WI38 (cell line): ENCODE measurements around the gene ANKS1B.
"Not testable (repeated sequence)": the region's sequence is repeated elsewhere in the genome, so short reads cannot be mapped to it uniquely, and the experiment has no call there.

Experiments
- H3K4me3 ChIP-seq: 2 replicates; pipeline ENCODE4 v1.5.1; 2011; ENCODE audit warnings: low read depth, mild to moderate bottlenecking, control low read depth, low read length
- CTCF ChIP-seq: IDR thresholded peaks from 2 replicates; pipeline ENCODE4 v1.5.1; 2012; ENCODE audit warnings: low read depth, mild to moderate bottlenecking, control low read depth, low read length

The ANKS1B gene

GRCh38 chr12:99343960-99344359 is 640.8 kb downstream of the ANKS1B start:
- no peak for TF ChIP-seq CTCF
- H3K4me3 ChIP-seq = no peak overlapping the region

DNA sequence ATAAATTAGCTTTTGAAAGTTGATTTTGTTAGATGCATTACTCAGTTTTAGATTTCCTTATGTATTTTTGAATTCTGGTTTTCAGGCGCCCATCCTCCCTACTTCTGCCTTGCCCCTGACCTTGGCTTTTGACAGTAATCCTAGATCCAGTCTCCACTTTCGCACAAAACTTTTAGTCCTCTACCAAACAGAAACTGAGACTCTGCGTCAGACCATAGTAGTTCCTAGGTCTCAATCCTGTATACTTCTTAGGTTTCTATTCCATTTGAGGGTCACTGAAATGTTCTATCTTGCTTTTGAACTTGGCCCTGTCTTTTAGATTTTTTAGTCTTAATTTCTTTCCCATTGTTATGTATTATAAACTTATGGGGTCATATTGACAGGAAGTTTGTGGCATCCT is 645.1 kb downstream of the ANKS1B start:
- no peak for TF ChIP-seq CTCF
- no peak overlapping the region for H3K4me3 ChIP-seq

DNA sequence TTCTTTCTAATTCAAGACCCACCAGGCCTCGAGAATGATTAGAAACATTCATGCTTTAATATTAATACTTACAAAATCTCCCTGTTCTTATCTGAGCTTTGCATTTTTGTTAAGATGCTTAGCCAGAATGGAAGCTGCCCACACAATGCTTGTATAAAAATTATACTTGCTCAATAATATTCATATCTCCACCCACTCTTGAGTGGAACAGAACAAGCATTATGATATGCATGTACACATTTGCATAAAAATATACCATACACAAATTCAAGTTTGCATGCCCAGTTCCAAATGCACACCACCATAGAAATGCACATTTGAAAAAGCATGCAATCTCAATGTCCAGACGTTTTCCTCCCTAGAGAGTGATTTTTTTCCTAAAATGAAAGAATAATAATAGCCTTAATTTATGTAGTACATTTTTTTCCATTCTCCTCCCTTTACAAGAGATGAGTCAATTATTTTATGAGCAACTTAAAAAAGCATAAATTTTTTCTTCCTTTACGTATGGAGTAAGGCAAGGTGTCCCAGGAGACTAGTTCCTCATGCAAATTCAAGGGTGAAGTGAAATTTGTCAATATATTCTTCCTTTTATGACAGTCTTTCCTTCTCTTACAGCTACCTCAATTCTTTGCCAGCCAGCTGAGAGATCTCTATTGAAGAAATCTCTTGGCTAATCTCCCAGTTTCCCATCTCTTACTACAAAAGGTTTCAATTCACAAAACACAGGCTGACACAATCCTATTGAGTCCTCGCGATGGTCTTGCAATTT is 650.3 kb downstream of the ANKS1B start:
- no peak for TF ChIP-seq CTCF
- no peak overlapping the region for H3K4me3 ChIP-seq

DNA sequence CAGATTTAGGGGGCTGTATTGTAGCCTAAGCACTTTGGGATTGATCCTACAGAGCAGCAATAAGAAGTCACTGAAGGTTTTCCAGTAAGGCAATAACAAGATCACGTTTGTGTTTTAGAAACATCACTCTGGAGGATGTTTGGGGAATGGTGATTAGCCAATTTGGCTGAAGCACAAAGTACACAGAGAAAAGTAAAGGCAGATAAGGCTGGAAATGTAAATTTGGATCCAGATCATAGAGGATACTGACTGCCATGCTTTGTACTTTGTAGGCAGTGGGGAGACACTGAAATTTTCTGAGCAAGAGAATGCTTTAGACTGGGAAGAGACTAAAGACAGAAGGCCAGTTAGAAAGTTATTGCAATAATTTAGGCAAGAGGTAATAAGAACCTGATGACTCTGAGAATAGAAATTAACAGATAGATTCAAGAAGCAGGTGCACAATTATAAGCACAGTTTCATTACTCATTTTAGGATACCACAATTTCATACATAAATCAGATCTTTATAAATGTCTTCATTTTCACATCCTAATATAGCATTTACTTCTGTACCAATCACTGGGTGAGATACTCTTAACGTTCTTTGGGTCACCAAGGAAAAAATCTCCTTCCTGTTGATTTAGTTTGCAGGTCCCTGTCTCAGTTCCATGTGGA is 651.7 kb downstream of the ANKS1B start:
- no peak for TF ChIP-seq CTCF
- H3K4me3 ChIP-seq = no peak overlapping the region

DNA sequence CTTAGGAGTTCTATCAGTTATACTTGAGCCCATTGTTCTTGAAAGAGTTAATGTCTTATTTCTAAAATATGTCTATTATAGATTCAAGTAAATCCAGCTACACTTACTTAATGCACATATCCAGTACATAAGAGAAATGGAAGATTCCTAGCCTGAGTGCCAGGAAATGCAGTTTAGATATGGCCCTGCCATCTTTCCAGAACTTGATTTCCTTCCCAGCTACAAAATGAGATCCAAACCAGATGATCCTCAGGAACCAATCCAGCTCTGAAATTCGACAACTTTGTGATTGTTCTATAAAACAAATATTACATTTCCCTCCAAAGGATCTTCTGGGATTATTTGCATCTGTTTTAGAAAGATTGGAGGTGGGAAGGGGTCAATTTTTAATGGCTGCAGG is 654.5 kb downstream of the ANKS1B start:
- H3K4me3 ChIP-seq = no peak overlapping the region
- TF ChIP-seq CTCF = no peak

DNA sequence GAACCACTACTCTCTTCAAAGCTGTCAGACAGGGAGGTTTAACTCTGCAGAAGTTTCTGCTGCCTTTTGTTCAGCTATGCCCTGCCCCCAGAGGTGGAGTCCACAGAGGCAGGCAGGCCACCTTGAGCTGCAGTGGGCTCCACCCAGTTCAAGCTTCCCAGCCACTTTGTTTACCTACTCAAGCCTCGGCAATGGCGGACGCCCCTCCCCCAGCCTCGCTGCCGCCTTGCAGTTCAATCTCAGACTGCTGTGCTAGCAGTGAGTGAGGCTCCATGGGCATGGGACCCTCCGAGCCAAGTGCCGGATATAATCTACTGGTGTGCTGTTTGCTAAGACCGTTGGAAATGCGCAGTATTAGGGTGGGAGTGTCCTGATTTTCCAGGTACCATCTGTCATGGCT is 663.5 kb downstream of the ANKS1B start:
- not testable (repeated sequence) for H3K4me3 ChIP-seq

- TF ChIP-seq CTCF = no peak
- H3K4me3 ChIP-seq = no peak overlapping the region
These were observed 673.4 kb downstream of the ANKS1B start for GRCh38 chr12:99311373-99311772.
